ENCODE data around the gene FIZ1.

Gene FIZ1

DNA sequence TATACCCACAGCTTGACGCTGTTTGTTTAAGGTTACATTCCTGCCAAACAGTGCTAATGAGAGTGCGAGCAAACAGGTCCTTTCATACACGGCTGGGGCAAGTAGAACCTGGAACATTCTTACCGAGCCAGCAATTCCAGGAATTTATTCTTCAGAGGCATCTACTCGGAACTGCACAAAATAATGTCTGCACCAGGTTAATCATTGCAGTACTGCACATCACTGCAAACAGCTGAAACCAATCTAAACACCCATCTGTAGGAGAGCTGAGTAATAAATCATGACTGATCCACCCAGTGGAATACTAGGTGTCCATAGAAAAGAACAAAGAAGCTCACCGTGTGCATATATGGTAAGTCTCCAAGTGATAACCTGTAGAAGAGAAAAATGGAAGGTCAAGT lies 17.5 kb downstream of the FIZ1 start:
- TF ChIP-seq, protein P1, sequence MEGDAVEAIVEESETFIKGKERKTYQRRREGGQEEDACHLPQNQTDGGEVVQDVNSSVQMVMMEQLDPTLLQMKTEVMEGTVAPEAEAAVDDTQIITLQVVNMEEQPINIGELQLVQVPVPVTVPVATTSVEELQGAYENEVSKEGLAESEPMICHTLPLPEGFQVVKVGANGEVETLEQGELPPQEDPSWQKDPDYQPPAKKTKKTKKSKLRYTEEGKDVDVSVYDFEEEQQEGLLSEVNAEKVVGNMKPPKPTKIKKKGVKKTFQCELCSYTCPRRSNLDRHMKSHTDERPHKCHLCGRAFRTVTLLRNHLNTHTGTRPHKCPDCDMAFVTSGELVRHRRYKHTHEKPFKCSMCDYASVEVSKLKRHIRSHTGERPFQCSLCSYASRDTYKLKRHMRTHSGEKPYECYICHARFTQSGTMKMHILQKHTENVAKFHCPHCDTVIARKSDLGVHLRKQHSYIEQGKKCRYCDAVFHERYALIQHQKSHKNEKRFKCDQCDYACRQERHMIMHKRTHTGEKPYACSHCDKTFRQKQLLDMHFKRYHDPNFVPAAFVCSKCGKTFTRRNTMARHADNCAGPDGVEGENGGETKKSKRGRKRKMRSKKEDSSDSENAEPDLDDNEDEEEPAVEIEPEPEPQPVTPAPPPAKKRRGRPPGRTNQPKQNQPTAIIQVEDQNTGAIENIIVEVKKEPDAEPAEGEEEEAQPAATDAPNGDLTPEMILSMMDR (IDR thresholded peaks at IDR 0.05; ENCODE audit: extremely low read depth, insufficient read depth, missing control alignments): no peak
- DNase-seq (ENCODE audit: low spot score): no peak
- in situ Hi-C loops (cut with MboI; ENCODE audit: low pct_unique_long_range_greater_than_20kb, low sequenced_read_pairs, unreplicated experiment): no loop called here

DNA sequence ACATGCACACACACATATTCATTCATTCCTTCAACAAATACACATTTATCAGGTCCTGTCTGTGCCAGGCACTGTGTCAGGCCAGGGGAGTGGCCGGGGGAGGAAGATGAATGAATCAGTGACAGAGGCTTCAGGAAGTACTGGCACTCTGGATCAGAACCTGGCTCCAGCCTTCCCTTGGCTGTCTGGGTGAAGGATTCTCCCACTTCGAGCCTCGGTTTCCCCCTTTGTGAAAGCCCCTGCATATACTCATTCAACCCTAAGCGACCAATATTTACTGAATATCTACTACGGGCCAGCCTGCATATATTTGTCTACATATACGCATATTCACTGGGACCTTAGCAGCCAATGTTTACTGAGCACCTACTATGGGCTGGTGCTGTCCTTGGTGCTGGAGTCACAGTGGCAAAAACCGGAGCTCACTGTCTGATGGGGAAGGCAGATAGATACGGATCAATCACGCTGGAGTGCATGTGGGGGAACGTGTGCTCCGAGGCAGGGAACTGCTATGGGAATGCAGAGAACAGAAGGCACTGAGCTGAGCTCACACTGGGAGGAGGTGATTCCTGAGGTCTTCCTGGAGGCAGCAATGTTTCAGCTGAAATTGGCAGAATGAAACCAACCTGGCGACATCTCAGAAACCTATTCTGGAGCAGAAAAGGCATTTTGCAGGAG lies 18.0 kb downstream of the FIZ1 start:
- in situ Hi-C loops (cut with MboI; ENCODE audit: low pct_unique_long_range_greater_than_20kb, low sequenced_read_pairs, unreplicated experiment): no loop called here
- DNase-seq (ENCODE audit: low spot score): no peak
- TF ChIP-seq, protein P1 (IDR thresholded peaks at IDR 0.05; ENCODE audit: extremely low read depth, insufficient read depth, missing control alignments): no peak

DNA sequence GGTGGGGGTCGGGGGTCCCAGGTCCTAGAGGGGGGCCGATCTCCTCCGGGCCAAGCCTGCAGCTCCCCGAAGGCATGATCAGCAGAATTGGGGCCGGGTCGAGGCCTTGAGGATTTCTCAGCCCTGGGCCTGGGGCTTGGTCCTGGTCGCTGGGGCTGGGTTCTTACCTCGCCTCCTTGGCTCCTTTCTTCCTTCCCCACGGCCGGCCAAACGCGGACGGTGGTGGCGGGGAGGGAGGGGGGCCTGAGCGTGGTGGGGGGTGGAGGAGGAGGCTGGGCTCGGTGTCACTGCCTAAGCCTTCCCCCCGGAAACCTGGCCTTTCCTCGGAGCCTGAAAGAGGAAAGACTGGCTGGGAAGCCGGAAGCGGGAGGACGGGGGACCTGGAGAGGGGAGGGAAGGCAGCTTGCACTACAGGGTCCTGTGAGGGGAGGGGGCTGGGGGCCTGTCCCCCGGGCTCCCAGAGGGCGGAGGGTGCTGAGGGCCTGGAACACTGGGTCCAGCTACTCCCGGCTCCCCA lies 18.6 kb downstream of the FIZ1 start, which contains the start of gene ZNF579:
Gene ZNF579 (minus strand): TSS at position 221 of the 517 bp plus-strand sequence. CDS start 1,209 bp downstream, outside the sequence.
- TF ChIP-seq, protein P1 (IDR thresholded peaks at IDR 0.05; ENCODE audit: extremely low read depth, insufficient read depth, missing control alignments): no peak
- in situ Hi-C loops (cut with MboI; ENCODE audit: low pct_unique_long_range_greater_than_20kb, low sequenced_read_pairs, unreplicated experiment): no loop called here
- DNase-seq (ENCODE audit: low spot score): peak; percentile 87

DNA sequence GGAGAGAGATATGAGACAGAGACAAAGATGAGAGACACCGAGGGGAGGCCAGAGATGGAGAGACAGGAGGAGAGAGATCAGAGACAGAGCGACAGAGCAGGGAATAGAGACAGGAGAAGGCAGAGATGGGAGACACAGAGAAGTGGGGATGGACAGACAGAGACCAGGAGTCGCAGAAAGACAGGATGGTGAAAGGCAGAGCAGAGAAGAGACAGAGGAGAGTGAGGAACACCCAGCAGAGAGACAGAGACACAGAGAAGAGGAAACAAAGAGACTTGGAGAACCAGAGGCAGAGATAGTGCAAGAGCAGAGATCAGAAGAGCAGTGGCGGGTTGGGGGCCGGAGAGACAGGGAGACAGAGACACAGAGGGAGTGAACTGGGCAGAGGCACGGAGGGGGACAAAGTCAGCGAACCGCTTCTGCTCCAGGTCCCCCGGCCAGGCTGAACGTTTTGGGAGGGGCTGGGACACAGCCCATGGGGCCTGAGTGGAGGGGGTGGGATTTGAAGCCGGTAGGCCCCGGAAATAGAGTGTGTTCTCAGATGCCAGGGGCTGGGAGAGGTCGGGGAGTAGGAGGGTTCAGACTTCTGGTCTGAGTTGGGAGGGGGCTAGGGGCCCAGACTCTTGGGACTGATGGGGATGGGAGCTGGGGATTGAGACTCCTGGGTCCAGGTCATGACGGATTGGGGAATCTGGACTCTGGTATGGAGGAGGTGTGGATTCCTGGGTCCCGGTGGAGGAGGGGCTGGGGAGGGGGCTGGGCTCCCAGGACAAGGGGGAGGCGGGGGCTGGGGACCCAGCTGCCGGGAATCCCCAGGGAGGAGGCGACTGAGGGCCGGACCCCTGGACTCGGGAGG lies 19.3 kb downstream of the FIZ1 start:
- TF ChIP-seq, protein P1 (IDR thresholded peaks at IDR 0.05; ENCODE audit: extremely low read depth, insufficient read depth, missing control alignments): no peak
- DNase-seq (ENCODE audit: low spot score): peak; percentile 70
- in situ Hi-C loops (cut with MboI; ENCODE audit: low pct_unique_long_range_greater_than_20kb, low sequenced_read_pairs, unreplicated experiment): no loop called here

DNA sequence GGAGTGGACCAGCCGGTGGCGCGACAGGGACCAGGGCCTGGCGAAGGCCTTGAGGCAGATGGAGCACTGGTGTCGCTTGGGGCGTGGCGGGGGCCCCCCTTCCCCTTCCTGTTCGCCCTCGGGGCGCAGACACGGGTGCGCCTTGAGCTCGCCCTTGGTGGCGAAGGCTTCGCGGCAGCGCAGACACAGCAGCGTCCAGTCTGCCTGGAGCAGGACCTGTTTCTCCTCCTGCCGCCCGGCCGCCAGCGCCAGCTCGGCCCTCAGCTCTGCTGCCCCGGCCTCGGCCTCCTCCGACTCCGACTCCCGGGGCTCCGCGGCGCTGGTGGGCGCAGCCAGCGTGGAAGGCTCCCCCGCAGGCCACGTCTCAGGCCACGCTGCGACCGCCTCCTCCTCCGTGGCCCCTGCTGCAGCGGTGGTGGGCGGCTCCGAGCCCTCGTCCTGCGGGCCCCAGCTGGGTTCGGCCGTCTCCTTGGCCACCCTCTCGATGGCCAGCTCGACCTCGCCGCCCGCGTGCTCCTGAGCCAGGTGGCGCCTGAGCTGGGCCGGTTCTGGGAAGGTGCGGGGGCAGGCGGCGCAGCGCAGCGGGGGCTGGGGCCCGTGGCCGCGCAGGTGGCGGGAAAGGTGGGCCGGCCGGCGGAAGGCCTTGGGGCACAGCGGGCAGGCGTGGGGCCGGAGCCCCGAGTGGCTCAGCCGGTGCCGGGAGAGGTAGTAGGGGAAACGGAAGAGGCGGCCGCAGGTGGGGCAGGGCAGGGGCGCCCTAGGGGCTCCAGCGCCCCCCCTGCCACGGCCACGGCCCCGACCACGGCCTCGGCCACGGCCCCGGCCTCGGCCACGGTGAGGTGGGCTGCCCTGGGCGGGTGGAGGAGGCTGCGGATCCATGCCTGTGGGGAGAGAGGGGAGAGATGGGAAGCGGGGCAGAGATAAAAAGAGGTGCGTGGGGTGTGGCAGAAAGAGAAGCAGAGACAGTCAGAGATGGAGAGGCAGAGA lies 20.3 kb downstream of the FIZ1 start:
- TF ChIP-seq, protein P1 (IDR thresholded peaks at IDR 0.05; ENCODE audit: extremely low read depth, insufficient read depth, missing control alignments): no peak
- DNase-seq (ENCODE audit: low spot score): no peak
- in situ Hi-C loops (cut with MboI; ENCODE audit: low pct_unique_long_range_greater_than_20kb, low sequenced_read_pairs, unreplicated experiment): no loop called here
